PC-9 (cell line): Measurements from ENCODE around the gene GALNT11. TPM values are rescaled to one million over a fixed set of nuclear protein-coding genes. Genes with fewer than 3 reads are reported as not detected.

Experiments used
- BruUV-seq: library from RNA; stranded (reverse); fragments of 400-500 nt; replicated peaks from 2 replicates; lab custom pipeline; 2021; lab: Mats Ljungman, UMichigan
- CTCF ChIA-PET: fragments of 300-600 bp; sonication (Branson Sonifier 250); formaldehyde crosslinking; loops from one replicate; lab custom pipeline; 2022; ENCODE audit warnings: antibody characterized with exemption; lab: Charles Lee
- POLR2A ChIA-PET: fragments of 300-600 bp; sonication (Branson Sonifier 250); formaldehyde crosslinking; loops from one replicate; lab custom pipeline; 2022; ENCODE audit warnings: antibody characterized with exemption; ENCODE audit not compliant: unreplicated experiment; lab: Charles Lee
- DNase-seq, 2 experiments: peaks; one replicate each; pipeline versions ENCODE4 v3.0.0 to v3.0.0-alpha.2; 2015 to 2022; ENCODE audit warnings: mixed read lengths in 1 of 2
- H2AFZ ChIP-seq: fragments of 200-600 bp; sonication (generic); 2 replicates; pipeline ENCODE4 v1.8.1; 2017; ENCODE audit warnings: antibody characterized with exemption
- H3F3A ChIP-seq: fragments of 200-600 bp; sonication (generic); 2 replicates; pipeline ENCODE4 v1.8.1; 2017; ENCODE audit warnings: antibody characterized with exemption, mild to moderate bottlenecking, low read depth; ENCODE audit not compliant: insufficient read depth
- H3K27ac ChIP-seq: fragments of 200-600 bp; sonication (generic); 2 replicates; pipeline ENCODE4 v1.6.1; 2016; ENCODE audit warnings: mixed run types
- H3K27me3 ChIP-seq: fragments of 200-600 bp; sonication (generic); 2 replicates; pipeline ENCODE4 v1.6.1; 2016; ENCODE audit warnings: low read depth, mixed run types; ENCODE audit not compliant: insufficient read depth
- H3K36me3 ChIP-seq: fragments of 200-600 bp; sonication (generic); 2 replicates; pipeline ENCODE4 v1.6.1; 2016; ENCODE audit warnings: low read depth, mixed run types
- H3K4me1 ChIP-seq: fragments of 200-600 bp; sonication (generic); replicated peaks from 2 replicates; pipeline ENCODE4 v1.6.1; 2016; ENCODE audit warnings: mixed run types; ENCODE audit not compliant: insufficient read depth
- H3K4me2 ChIP-seq: fragments of 200-600 bp; sonication (generic); 2 replicates; pipeline ENCODE4 v1.6.1; 2017; ENCODE audit warnings: mixed run types
- H3K4me3 ChIP-seq: fragments of 200-600 bp; sonication (generic); 2 replicates; pipeline ENCODE4 v1.6.1; 2016; ENCODE audit warnings: mixed run types
- H3K79me2 ChIP-seq: fragments of 200-600 bp; sonication (generic); 2 replicates; pipeline ENCODE4 v1.6.1; 2017; ENCODE audit warnings: low read depth, mixed run types
- H3K9me2 ChIP-seq: fragments of 200-600 bp; sonication (generic); 2 replicates; pipeline ENCODE4 v1.8.1; 2017; ENCODE audit warnings: mild to moderate bottlenecking; ENCODE audit not compliant: insufficient read depth
- H3K9me3 ChIP-seq: fragments of 200-600 bp; sonication (generic); 2 replicates; pipeline ENCODE4 v1.8.1; 2016; ENCODE audit warnings: low read depth; ENCODE audit not compliant: insufficient read depth
- H4K20me1 ChIP-seq: fragments of 200-600 bp; sonication (generic); 2 replicates; pipeline ENCODE4 v1.8.1; 2017; ENCODE audit not compliant: insufficient read depth
- EZH2 ChIP-seq: fragments of 200-600 bp; sonication (generic); IDR thresholded peaks from 2 replicates; pipeline ENCODE4 v1.8.0; 2017; ENCODE audit warnings: antibody characterized with exemption, low read depth
- intact Hi-C: fragments of 100-400 bp; cut with micrococcal nuclease; formaldehyde crosslinking; loops from one replicate; pipeline ENCODE4 v1.10.0; 2022; ENCODE audit not compliant: unreplicated experiment
- total RNA-seq: library from RNA; stranded (reverse); gene quantifications from 2 replicates; pipeline ENCODE4 v1.2.3, GENCODE V29; 2021
- TF ChIP-seq, protein P1 (sequence below): fragments of 200-600 bp; sonication (generic); conservative IDR thresholded peaks from 2 replicates; pipeline ENCODE4 v1.6.1; 2017; ENCODE audit warnings: mixed run types, antibody characterized with exemption, mild to moderate bottlenecking, moderate library complexity

GALNT11 gene
- total RNA-seq, 1 experiment from 2014 or later, result 28.8 TPM

DNA sequence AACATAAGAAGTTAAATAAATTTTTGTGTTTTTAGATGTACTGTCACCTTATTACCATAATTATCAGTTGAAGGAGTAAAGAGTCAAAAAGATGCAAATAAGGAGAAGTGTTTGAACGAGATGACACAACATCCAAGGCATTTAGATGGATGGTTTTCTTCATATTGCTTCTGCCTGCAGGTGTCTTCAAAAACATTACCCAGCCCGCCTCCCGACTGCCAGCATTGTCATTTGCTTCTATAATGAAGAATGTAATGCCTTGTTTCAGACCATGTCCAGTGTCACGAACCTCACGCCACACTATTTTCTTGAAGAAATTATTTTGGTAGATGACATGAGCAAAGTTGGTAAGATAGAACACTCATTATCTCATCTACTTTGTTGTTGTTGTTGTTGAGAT, 42.7 kb upstream of the GALNT11 start:
- BruUV-seq, result no TSS peak
- Histone ChIP-seq H4K20me1 (no peaks in the 10 kb centered on the region; the same call in 1 of the 2 replicates), H3K36me3 (no peaks in the 10 kb centered on the region), H3K27me3 (peaks cover 40% of the 10 kb centered on the region), H3F3A (no peaks in the 10 kb centered on the region), H3K9me3 (no peaks in the 10 kb centered on the region), H2AFZ (no peak overlapping the region), H3K79me2 (no peaks in the 10 kb centered on the region), H3K9me2 (no peaks in the 10 kb centered on the region), H3K4me2 (no peak overlapping the region), H3K27ac (no peak overlapping the region), H3K4me3 (no peak overlapping the region), H3K4me1 (no peaks in the 10 kb centered on the region)
- CTCF ChIA-PET, result no interaction called here
- TF ChIP-seq, protein P1, sequence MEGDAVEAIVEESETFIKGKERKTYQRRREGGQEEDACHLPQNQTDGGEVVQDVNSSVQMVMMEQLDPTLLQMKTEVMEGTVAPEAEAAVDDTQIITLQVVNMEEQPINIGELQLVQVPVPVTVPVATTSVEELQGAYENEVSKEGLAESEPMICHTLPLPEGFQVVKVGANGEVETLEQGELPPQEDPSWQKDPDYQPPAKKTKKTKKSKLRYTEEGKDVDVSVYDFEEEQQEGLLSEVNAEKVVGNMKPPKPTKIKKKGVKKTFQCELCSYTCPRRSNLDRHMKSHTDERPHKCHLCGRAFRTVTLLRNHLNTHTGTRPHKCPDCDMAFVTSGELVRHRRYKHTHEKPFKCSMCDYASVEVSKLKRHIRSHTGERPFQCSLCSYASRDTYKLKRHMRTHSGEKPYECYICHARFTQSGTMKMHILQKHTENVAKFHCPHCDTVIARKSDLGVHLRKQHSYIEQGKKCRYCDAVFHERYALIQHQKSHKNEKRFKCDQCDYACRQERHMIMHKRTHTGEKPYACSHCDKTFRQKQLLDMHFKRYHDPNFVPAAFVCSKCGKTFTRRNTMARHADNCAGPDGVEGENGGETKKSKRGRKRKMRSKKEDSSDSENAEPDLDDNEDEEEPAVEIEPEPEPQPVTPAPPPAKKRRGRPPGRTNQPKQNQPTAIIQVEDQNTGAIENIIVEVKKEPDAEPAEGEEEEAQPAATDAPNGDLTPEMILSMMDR, result no peak
- no peak for TF ChIP-seq EZH2
- no peak for DNase-seq
- POLR2A ChIA-PET, result no interaction called here
- intact Hi-C loops, result no loop called here

DNA sequence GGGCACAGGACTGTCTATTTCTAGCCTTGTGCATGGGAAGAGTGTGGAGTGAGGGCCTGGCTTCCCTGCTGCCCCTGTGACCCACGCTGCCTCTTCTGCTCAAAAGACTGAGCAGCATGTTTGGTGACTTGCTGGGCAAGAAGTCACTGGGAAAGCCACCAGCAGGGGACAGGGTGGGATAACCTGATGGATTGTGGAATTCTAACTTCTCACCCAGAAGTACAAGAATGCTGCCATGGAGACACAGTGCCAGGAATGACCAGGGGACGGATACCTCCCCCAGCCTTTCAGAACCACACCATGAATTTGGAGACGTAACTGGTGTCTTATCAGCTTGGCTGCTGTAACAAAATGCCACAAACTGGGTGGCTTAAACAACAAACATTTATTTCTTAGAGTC, 40.9 kb upstream of the GALNT11 start:
- ChIA-PET POLR2A (no interaction called here), CTCF (interaction anchor here (0.6 kb wide), 1 partner anchor 537 kb away, joined by 3 read pairs; no protein-coding TSS in a partner anchor)
- H3K79me2 ChIP-seq, result no peaks in the 10 kb centered on the region
- no peak for DNase-seq
- H3K36me3 ChIP-seq, result no peaks in the 10 kb centered on the region
- no peaks in the 10 kb centered on the region for H3F3A ChIP-seq
- no peaks in the 10 kb centered on the region for H3K4me1 ChIP-seq
- no peaks in the 10 kb centered on the region for H3K9me2 ChIP-seq
- intact Hi-C loops, result loop anchor here (5.0 kb wide), 1 partner anchor 42 kb away; no protein-coding TSS in a partner anchor
- H3K4me3 ChIP-seq, result no peak overlapping the region
- no TSS peak for BruUV-seq
- H3K27ac ChIP-seq, result no peak overlapping the region
- H2AFZ ChIP-seq, result no peak overlapping the region
- H3K9me3 ChIP-seq, result no peaks in the 10 kb centered on the region
- peaks cover 44% of the 10 kb centered on the region for H3K27me3 ChIP-seq
- H4K20me1 ChIP-seq, result no peaks in the 10 kb centered on the region
- no peak overlapping the region for H3K4me2 ChIP-seq
- TF ChIP-seq, protein P1, result no peak
- no peak for TF ChIP-seq EZH2

DNA sequence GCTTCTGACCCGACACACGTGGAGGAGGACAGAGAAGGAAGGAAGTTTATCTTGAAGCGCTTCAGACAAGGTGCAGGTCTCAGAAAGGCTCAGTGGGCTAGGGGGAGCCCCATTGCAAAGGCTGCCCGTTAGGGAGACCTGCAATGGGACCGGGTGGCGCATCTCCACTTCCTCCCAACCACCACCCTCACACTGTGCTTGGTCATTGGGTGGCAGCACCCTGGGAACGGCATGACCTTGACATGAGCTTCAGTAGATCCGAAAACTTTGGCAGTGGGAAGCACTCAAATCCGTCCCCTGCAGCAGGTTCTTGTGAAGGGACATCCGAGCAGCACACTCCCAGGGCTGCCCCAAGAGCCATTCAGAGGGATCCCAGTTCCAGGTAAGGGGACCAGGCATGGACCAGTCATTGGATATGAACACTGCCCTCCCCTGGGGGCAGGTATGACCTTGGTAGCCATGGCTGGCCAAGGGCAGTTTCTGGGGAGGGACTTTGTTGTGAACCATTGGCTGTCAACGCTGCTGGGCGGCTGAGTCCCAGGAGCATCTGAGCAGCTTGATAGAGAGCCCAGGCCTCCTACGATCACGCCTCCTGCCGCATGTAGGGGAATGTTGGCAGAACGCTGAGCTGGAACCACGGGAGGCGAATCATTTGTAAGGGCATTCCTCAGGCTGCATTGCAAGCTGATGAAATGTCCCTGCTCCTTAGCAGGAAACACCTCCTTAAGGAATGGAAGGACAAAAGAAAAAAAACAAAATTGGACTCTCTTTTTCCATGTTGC, 37.5 kb upstream of the GALNT11 start:
- Histone ChIP-seq H3K79me2 (no peaks in the 10 kb centered on the region), H3K9me2 (no peaks in the 10 kb centered on the region), H3K36me3 (no peaks in the 10 kb centered on the region), H3K9me3 (no peaks in the 10 kb centered on the region), H3K4me1 (no peaks in the 10 kb centered on the region), H4K20me1 (no peaks in the 10 kb centered on the region), H3K27ac (no peak overlapping the region), H3K4me2 (no peak overlapping the region), H3K27me3 (peaks cover 23% of the 10 kb centered on the region), H3K4me3 (no peak overlapping the region), H2AFZ (no peak overlapping the region), H3F3A (no peaks in the 10 kb centered on the region)
- no peak for DNase-seq
- ChIA-PET POLR2A (no interaction called here), CTCF (no interaction called here)
- no TSS peak for BruUV-seq
- TF ChIP-seq EZH2, result no peak
- TF ChIP-seq, protein P1, result no peak
- intact Hi-C loops, result loop anchor here (5.0 kb wide), 1 partner anchor 46 kb away; no protein-coding TSS in a partner anchor
